CD14-positive monocyte (primary cell): ENCODE results near the gene DOCK4. TPM values are rescaled to one million over a fixed set of nuclear protein-coding genes. Genes with fewer than 3 reads are reported as not detected.

Source experiments
- DNase-seq, 3 donors: peaks; one replicate each; pipeline ENCODE4 v3.0.0-alpha.2; 2011 to 2022
- H2AFZ ChIP-seq: 2 replicates; pipeline ENCODE4 v1.6.0; 2012; ENCODE audit warnings: mild to moderate bottlenecking, low read depth, low read length, inconsistent platforms; ENCODE audit not compliant: insufficient read depth, poor library complexity, severe bottlenecking
- H3K27ac ChIP-seq, 2 donors: 1 replicate in 1 of 2; 2 replicates in 1 of 2; pipeline ENCODE4 v1.5.1; 2012 to 2013; ENCODE audit warnings: low read length in 2 of 2, control low read depth in 1 of 2, inconsistent platforms in 1 of 2, low read depth in 1 of 2, mild to moderate bottlenecking in 1 of 2
- H3K27me3 ChIP-seq, 2 donors: one replicate each; pipeline versions ENCODE4 v1.6.0 to v1.6.1; 2011 to 2013; ENCODE audit warnings: low read length in 2 of 2; ENCODE audit not compliant: control insufficient read depth in 2 of 2, insufficient read depth in 2 of 2
- H3K36me3 ChIP-seq, 2 donors: replicated peaks in 1 of 2; 1 replicate in 1 of 2; 2 replicates in 1 of 2; pipeline versions ENCODE4 v1.5.1 to v1.6.1; 2012 to 2013; ENCODE audit warnings: low read length in 2 of 2, control low read depth in 1 of 2, inconsistent platforms in 1 of 2, mild to moderate bottlenecking in 1 of 2; ENCODE audit not compliant: insufficient read depth in 2 of 2, control insufficient read depth in 1 of 2
- H3K4me1 ChIP-seq, 2 donors: 1 replicate in 1 of 2; 2 replicates in 1 of 2; pipeline versions ENCODE4 v1.5.1 to v1.6.1; 2012 to 2013; ENCODE audit warnings: low read length in 2 of 2, control low read depth in 1 of 2, inconsistent platforms in 1 of 2, mild to moderate bottlenecking in 1 of 2, moderate library complexity in 1 of 2; ENCODE audit not compliant: insufficient read depth in 2 of 2, control insufficient read depth in 1 of 2
- H3K4me2 ChIP-seq: replicated peaks from 2 replicates; pipeline ENCODE3; 2012; ENCODE audit warnings: low read length, moderate library complexity, mild to moderate bottlenecking; ENCODE audit not compliant: poor library complexity, severe bottlenecking; ENCODE audit errors: extremely low read depth
- H3K4me3 ChIP-seq, 3 experiments: fragments of 200-600 bp in 1 of 3; sonication (generic) in 1 of 3; replicated peaks in 1 of 3; 1 replicate in 2 of 3; 2 replicates in 1 of 3; pipeline ENCODE4 v1.5.1; 2011 to 2013; ENCODE audit warnings: low read length in 3 of 3, mild to moderate bottlenecking in 3 of 3, control low read depth in 2 of 3, low read depth in 2 of 3, inconsistent platforms in 1 of 3, moderate library complexity in 1 of 3
- H3K79me2 ChIP-seq: 2 replicates; pipeline ENCODE4 v1.6.0; 2012; ENCODE audit warnings: mild to moderate bottlenecking, control low read depth, inconsistent platforms, low read length, moderate library complexity; ENCODE audit not compliant: insufficient read depth
- H3K9ac ChIP-seq: 2 replicates; pipeline ENCODE4 v1.6.0; 2017; ENCODE audit warnings: low read length, mild to moderate bottlenecking; ENCODE audit not compliant: insufficient read depth, poor library complexity, severe bottlenecking
- H3K9me3 ChIP-seq, 2 donors: replicated peaks in 1 of 2; 1 replicate in 1 of 2; 2 replicates in 1 of 2; pipeline versions ENCODE4 v1.5.1 to v1.6.1; 2012 to 2013; ENCODE audit warnings: low read length in 2 of 2, control low read depth in 1 of 2; ENCODE audit not compliant: control insufficient read depth in 1 of 2, insufficient read depth in 1 of 2
- H4K20me1 ChIP-seq: 2 replicates; pipeline ENCODE4 v1.6.0; 2012; ENCODE audit warnings: mild to moderate bottlenecking, low read length, control low read depth, moderate library complexity; ENCODE audit not compliant: insufficient read depth
- H3K27ac Mint-ChIP-seq, 7 donors: one replicate each; pipeline ENCODE4 v1.8.0; 2020; ENCODE audit warnings: mild to moderate bottlenecking in 7 of 7, mixed read lengths in 7 of 7, moderate library complexity in 6 of 7, inconsistent platforms in 2 of 7
- H3K27me3 Mint-ChIP-seq, 3 donors: one replicate each; pipeline ENCODE4 v1.8.0; 2021 to 2022; ENCODE audit warnings: low read depth in 3 of 3, mild to moderate bottlenecking in 3 of 3, mixed read lengths in 3 of 3, moderate library complexity in 3 of 3, inconsistent platforms in 1 of 3
- H3K36me3 Mint-ChIP-seq, 2 donors: one replicate each; pipeline ENCODE4 v1.8.0; 2020; ENCODE audit warnings: mixed read lengths in 2 of 2, inconsistent platforms in 1 of 2, mild to moderate bottlenecking in 1 of 2
- H3K4me1 Mint-ChIP-seq: one replicate; pipeline ENCODE4 v1.8.0; 2020; ENCODE audit warnings: mild to moderate bottlenecking, mixed read lengths
- H3K4me3 Mint-ChIP-seq, 2 donors: one replicate each; pipeline ENCODE4 v1.8.0; 2020; ENCODE audit warnings: mild to moderate bottlenecking in 2 of 2, mixed read lengths in 2 of 2, moderate library complexity in 1 of 2
- H3K9me3 Mint-ChIP-seq, 7 donors: one replicate each; pipeline ENCODE4 v1.8.0; 2020 to 2022; ENCODE audit warnings: mixed read lengths in 7 of 7, mild to moderate bottlenecking in 6 of 7, moderate library complexity in 6 of 7, inconsistent platforms in 2 of 7
- CTCF ChIP-seq: fragments of 200-600 bp; IDR thresholded peaks from one replicate; pipeline ENCODE4 v1.8.0; 2022; ENCODE audit warnings: antibody characterized with exemption, mild to moderate bottlenecking
- WGBS: methylation state at CpG from one replicate; pipeline ENCODE4 v1.1.5; 2013; ENCODE audit warnings: missing lambda C conversion rate; ENCODE audit not compliant: insufficient coverage; 5-methylcytosine and 5-hydroxymethylcytosine counted together
- intact Hi-C, 2 donors: fragments of 100-400 bp; cut with micrococcal nuclease; formaldehyde crosslinking; loops; one replicate each; pipeline versions ENCODE4 v1.15.0 to v1.15.1; 2023
- polyA plus RNA-seq, 3 donors: library from polyadenylated mRNA; depleted of rRNA in 1 of 3; unstranded in 2 of 3; stranded (reverse) in 1 of 3; fragments of 300-500 nt in 2 of 3; fragments of >200 nt in 1 of 3; fragmentation: Illumina TruSeq in 2 of 3; gene quantifications; 1 replicate in 2 of 3; 2 replicates in 1 of 3; pipeline ENCODE4 v1.2.3, GENCODE V29; 2012 to 2021

Gene DOCK4
- polyA plus RNA-seq, 3 donors: 1.3 to 5.0 (median 2.7) TPM

GRCh38 chr7:111820121-111820520 is 386.1 kb downstream of the DOCK4 start:
- Mint-ChIP-seq H3K4me3 (no peak overlapping the region), H3K9me3 (peaks cover 0 to 3% (median 0%) of the 10 kb centered on the region in 7 donors), H3K36me3 (no peaks in the 10 kb centered on the region), H3K27me3 (peaks cover 0 to 1% (median 0%) of the 10 kb centered on the region in 3 donors), H3K4me1 (no peaks in the 10 kb centered on the region), H3K27ac (no peak overlapping the region)
- Histone ChIP-seq H4K20me1 (no peaks in the 10 kb centered on the region), H3K9ac (no peak overlapping the region), H3K4me1 (no peaks in the 10 kb centered on the region), H3K27me3 (no peaks in the 10 kb centered on the region), H2AFZ (no peak overlapping the region), H3K4me2 (no peak overlapping the region), H3K36me3 (no peaks in the 10 kb centered on the region), H3K4me3 (no peak overlapping the region), H3K9me3 (no peaks in the 10 kb centered on the region), H3K79me2 (no peaks in the 10 kb centered on the region), H3K27ac (no peak overlapping the region)
- intact Hi-C loops: no loop called here
- no peak for TF ChIP-seq CTCF
- no peak for DNase-seq
- WGBS: no CpG with 5 or more reads among the region's 1 CpG

DNA sequence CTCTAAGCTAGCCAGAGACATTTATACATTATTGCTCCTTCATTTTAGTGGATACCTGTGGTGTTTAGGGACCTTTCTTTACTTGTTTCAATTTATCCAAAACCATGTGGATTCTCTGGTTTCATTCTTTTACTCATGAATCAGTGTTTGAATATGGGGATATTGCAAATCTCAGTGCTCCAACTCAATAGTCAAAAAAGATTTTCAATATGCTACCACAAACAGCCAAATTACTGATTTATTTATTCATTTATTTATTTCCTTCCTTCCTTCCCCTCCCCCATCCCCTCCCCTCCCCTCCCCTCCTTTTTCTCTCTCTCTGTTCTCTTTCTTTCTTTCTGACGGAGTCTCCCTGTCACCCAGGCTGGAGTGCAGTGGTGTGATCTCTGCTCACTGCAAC is 390.8 kb downstream of the DOCK4 start:
- DNase-seq: no peak
- no peaks in the 10 kb centered on the region for H3K36me3 Mint-ChIP-seq
- no peak overlapping the region for H3K27ac Mint-ChIP-seq
- Histone ChIP-seq H2AFZ (no peak overlapping the region), H4K20me1 (no peaks in the 10 kb centered on the region), H3K36me3 (no peaks in the 10 kb centered on the region), H3K4me1 (no peaks in the 10 kb centered on the region), H3K27ac (no peak overlapping the region), H3K27me3 (no peaks in the 10 kb centered on the region), H3K79me2 (no peaks in the 10 kb centered on the region), H3K4me2 (no peak overlapping the region), H3K9me3 (peaks cover 0 to 3% of the 10 kb centered on the region in 2 donors), H3K9ac (no peak overlapping the region), H3K4me3 (no peak overlapping the region)
- peaks cover 0 to 4% (median 0%) of the 10 kb centered on the region in 7 donors for H3K9me3 Mint-ChIP-seq
- no CpG with 5 or more reads among the region's 1 CpG for WGBS
- peaks cover 0 to 2% (median 1%) of the 10 kb centered on the region in 3 donors for H3K27me3 Mint-ChIP-seq
- intact Hi-C loops: no loop called here
- H3K4me3 Mint-ChIP-seq: no peak overlapping the region
- no peaks in the 10 kb centered on the region for H3K4me1 Mint-ChIP-seq
- TF ChIP-seq CTCF: no peak
